SW480 (cell line): Measurements from ENCODE around the gene SLC43A3.

Experiments
- DNase-seq: peaks from one replicate; pipeline ENCODE4 v3.0.0-alpha.2; 2016; ENCODE audit warnings: low spot score

SLC43A3 gene

GRCh38 chr11:57427727-57428082 lies 784 bp upstream of the SLC43A3 start:
- DNase-seq: no peak

- DNase-seq: peak; percentile 22
These were observed 437 bp downstream of the SLC43A3 start for GRCh38 chr11:57426439-57426928.

DNA sequence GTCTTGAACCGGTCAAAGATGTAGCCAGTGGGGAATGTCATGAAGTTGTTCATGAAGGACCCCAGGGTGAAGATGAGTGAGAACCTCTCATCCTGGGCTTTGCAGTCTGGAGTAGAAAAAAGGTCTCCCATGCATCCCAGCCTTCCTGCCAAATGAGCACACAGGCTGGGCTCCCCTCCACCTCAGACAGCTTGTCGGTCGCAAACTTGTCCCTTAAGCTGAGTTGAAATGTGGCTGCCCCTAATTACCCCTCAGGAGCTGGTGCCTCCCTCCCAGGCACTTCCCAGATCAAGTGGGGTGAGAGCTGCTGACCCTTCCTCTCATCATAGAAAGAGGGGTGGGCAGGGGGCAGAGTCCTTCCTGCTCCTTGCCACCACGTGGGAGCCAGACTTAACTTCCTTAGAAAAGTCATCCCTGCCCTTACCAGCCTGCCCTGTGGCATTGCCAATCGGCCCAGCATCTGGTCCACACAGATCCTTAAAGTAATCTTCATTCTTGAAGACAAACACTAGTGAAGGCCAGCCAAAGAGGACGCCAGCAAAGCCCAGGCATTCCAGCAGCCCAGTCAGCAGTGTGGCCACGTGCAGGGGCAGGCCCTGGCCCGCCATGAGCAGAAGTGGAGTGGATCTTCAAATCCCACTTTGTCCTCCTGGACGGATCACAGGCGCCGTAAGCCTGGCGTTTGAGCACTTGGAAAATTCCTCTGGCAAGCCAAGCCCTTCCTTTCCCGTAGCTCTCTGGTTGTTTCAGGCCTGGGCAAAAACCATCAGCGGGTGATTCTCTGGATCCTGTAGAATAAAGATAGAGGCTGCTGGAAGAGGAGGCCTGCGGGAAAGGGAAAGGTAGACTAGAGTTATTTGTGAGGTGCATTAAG lies 1.1 kb downstream of the SLC43A3 start:
- DNase-seq: no peak

- no peak for DNase-seq
These were observed 1.9 kb downstream of the SLC43A3 start for GRCh38 chr11:57424792-57425564.

- no peak for DNase-seq
These were observed 2.7 kb downstream of the SLC43A3 start for GRCh38 chr11:57424137-57424791.

- no peak for DNase-seq
These were observed 4.3 kb downstream of the SLC43A3 start for GRCh38 chr11:57422669-57423068.

DNA sequence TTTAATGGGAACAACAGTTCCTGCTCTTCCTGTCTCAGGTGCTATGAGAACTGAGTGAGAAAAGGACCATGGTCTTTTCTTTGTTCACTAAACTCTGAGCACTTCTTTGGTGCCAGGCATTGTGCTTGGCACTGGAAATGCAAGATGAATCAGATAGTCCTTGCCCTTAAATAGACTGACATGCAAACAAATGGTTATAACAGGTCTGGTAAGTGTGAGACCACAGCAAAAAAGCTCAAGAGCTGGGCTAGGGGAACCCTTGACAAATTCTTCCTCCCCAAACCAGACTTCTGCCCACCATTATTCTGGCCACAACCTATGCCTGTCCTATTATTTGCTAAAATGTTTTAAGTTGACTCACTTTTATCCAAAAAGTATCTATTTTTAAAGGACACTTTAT lies 5.1 kb downstream of the SLC43A3 start:
- DNase-seq: no peak

GRCh38 chr11:57421066-57421465 lies 5.9 kb downstream of the SLC43A3 start:
- DNase-seq: no peak

GRCh38 chr11:57419146-57419545 lies 7.8 kb downstream of the SLC43A3 start:
- DNase-seq: no peak

- DNase-seq: no peak
These were observed 8.8 kb downstream of the SLC43A3 start for GRCh38 chr11:57418131-57418530.

DNA sequence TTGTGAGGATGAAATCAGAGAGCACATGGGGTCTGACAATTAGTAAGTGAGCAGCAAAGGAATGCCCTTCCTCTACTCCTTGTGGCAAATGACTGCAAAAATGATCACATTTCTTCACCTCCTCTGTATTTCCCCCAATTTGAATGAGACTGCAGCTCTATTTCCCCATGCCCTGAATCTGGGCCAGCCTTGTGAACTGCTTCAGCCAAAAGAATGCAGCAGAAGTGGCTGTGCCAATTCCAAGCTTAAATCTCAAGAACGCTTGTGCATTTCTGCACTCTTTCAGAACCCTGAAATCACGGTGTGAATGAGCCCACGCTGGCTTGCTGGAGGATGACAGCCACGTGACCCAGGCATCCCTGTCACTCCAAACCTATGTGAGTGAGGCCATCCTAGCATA lies 9.9 kb downstream of the SLC43A3 start:
- DNase-seq: no peak

- no peak for DNase-seq
These were observed 10.5 kb downstream of the SLC43A3 start for GRCh38 chr11:57416436-57416835.

- DNase-seq: no peak
These were observed 12.2 kb downstream of the SLC43A3 start for GRCh38 chr11:57414612-57415212.

GRCh38 chr11:57413681-57414080 lies 13.2 kb downstream of the SLC43A3 start:
- no peak for DNase-seq

DNA sequence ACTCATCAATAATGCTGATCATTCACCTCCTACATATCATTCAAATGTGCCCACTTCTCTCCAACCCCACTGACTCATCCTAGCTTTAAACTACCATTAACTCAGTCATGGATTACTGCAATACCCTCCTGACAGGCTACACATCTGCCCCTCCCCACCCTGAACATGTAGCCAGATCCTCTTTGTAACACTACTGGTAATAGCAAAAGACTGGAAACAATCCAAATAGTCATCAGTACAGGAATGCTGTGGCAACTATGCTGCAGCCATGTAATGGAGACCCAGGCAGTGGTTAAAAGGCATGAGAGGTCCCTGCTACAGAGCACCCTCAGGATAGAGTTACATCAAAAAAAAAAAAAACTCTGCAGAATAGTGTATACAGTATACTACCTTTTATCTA lies 16.6 kb downstream of the SLC43A3 start:
- no peak for DNase-seq

DNA sequence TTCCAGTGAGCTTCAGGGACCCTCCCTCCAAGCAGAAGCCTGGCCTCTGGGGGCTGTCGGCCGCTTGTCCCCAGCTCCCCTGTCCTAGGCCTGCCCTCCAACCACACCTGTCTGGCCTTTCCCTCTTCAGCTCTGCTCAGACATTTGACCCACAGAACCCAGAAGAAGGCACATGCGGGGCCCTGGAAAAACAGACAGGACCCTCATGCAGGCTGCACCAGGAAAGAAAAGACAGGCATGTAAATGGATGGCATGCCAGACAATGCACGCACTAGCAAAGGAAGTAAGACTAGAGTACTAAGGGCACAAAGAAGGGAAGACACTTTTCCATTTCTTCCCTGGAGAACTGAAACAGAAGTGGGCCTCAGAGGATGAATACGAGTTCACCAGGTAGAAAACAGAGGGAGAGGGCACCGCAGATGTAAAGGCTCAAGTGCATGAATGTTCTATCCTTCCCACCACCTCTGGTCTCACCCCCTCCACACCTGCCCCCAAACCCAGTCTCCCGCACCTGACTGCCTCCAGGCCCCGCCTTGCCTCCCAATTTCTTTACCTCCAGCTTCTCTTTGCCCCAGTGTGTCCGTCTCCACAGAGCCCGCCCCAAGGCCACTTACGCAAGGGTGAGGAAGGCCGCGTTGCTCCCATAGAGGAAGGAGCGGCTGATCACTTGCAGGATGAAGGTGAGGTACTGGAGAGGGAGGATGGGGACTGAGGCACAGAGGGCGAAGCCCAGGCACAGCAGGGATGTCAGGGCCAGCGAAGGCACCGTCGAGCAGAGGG lies 17.4 kb downstream of the SLC43A3 start:
- no peak for DNase-seq

DNA sequence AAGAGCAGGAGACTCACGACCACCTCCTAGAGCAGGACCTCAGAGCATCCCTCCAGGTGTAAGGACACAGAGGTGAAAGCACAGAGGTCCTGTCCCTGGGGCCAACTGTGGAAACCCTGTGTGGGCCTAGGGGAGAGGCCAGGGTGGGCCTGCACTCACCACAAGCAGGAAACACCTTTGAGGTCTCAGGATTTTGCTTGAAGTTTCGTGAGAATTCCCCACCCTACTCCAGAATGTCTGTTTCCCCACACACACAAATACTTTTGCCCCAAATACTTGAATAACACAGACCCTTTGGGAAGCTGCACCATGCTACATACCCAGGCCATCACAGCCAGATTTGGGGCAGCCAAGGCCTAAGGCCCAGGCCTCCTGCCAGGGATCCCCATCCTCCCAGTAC lies 18.1 kb downstream of the SLC43A3 start:
- no peak for DNase-seq

- no peak for DNase-seq
These were observed 18.9 kb downstream of the SLC43A3 start for GRCh38 chr11:57407941-57408475.

- DNase-seq: no peak
These were observed 19.7 kb downstream of the SLC43A3 start for GRCh38 chr11:57407010-57407920.

DNA sequence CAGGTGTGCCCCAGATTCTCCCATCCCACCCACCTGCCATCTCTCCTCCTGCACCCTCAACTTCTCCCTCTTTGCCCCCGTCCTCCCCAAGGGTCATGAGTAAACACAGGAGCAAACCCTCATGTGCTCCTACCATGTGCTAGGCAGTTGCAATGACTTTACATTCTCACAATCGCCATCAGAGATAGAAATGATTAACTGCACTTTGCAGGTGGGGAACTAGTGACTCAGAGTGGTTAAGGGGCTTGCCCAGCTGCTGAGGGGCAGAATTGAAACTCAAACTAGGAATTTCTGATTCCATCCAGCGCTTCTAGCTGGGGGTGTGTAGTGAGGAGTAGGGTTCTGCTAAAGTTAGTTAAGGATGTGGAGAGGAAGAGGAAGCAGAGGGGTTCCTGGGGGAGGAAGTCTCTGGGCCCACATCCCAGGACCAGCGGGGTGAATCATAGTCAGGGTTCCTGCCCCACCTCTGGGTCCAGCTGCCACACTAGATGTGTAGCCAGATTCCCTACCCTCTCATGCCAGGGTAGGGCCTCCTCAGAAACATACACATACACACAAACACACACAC lies 20.5 kb downstream of the SLC43A3 start:
- DNase-seq: no peak
